Spleen (tissue), 7 donors: ENCODE measurements around the gene SPINT2.

Source experiments
- POLR2A ChIP-seq, 3 donors: fragments of 450-650 bp; IDR thresholded peaks; one replicate each; pipeline ENCODE4 v1.5.1; 2017; ENCODE audit warnings: antibody characterized with exemption in 3 of 3, mild to moderate bottlenecking in 1 of 3
- TF ChIP-seq, protein P1 (sequence below), 11 experiments: fragments of 200-600 bp in 7 of 11; fragments of 450-650 bp in 4 of 11; sonication (generic) in 4 of 11; IDR thresholded peaks in 8 of 11; conservative IDR thresholded peaks in 3 of 11; 1 replicate in 7 of 11; 2 replicates in 4 of 11; pipeline versions ENCODE4 v1.4.0 to v1.8.0; 2016 to 2021; ENCODE audit warnings: antibody characterized with exemption in 11 of 11, inconsistent platforms in 4 of 11, mild to moderate bottlenecking in 1 of 11
- donor health status: DM: no; HTN: no; CAD: no; lungs with moderate emphysema.
- donor health status: DM: no; HTN: no; CAD: no.
- donor health status: DM: no; HTN: no; CAD: no.

DNA sequence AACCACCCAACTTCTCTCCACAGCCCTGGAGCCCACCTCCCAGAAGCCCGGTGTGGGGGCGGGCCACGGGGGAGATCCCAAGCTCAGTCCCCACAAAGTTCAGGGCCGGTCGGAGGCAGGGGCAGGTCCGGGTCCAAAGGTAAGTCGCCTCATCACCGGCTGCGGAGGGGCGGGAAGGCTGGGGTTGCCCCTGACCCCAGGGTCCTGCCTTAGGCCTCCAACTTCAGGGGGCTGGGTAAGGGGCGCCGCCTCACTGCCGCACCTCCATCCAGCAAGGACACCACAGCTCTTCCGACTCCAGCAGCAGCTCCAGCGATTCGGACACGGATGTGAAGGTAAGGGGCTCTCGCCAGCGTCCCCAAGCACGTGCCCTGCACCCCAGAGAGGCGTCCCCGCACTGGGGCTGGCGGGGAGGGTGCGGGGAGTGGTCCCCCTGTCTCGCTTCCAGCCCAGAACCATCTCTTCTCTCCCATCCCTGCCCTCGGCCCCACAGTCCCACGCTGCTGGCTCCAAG, 40.0 kb downstream of the SPINT2 start:
- no peak for TF ChIP-seq POLR2A (IDR thresholded peaks at IDR 0.05)
- TF ChIP-seq, protein P1, sequence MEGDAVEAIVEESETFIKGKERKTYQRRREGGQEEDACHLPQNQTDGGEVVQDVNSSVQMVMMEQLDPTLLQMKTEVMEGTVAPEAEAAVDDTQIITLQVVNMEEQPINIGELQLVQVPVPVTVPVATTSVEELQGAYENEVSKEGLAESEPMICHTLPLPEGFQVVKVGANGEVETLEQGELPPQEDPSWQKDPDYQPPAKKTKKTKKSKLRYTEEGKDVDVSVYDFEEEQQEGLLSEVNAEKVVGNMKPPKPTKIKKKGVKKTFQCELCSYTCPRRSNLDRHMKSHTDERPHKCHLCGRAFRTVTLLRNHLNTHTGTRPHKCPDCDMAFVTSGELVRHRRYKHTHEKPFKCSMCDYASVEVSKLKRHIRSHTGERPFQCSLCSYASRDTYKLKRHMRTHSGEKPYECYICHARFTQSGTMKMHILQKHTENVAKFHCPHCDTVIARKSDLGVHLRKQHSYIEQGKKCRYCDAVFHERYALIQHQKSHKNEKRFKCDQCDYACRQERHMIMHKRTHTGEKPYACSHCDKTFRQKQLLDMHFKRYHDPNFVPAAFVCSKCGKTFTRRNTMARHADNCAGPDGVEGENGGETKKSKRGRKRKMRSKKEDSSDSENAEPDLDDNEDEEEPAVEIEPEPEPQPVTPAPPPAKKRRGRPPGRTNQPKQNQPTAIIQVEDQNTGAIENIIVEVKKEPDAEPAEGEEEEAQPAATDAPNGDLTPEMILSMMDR (IDR thresholded peaks at IDR 0.05 in 8 of 11, conservative IDR thresholded peaks at IDR 0.05 in 3 of 11), result no peak
